ENCODE measurements around the gene COMT.

COMT gene

GRCh38 chr22:20015971-20016733, 74.6 kb downstream of the COMT start (continued):
- TF ChIP-seq ZNF121 (tag by site-specific recombination; IDR thresholded peaks at IDR 0.05) = 0 out of 2 replicates have a peak, but pooled peaks have one; percentile 23

- POLR2A ChIA-PET = no interaction called here
- Histone ChIP-seq H3K27ac (ENCODE audit: extremely low read depth, low read depth, low read length) (peak within 1 kb of the TSS; percentile 24; the same call in 1 of the 2 replicates), H3K36me3 (ENCODE audit: control insufficient read depth in 2 of 2, insufficient read depth in 1 of 2, low read length in 2 of 2) (no peaks in the 10 kb centered on the region), H3K9me3 (ENCODE audit: control insufficient read depth, insufficient read depth, low read depth, low read length) (no peaks in the 10 kb centered on the region), H3K4me1 (ENCODE audit: control insufficient read depth, insufficient read depth, low read length) (no peaks in the 10 kb centered on the region), H3K4me3 (ENCODE audit: low read depth, low read length) (peak within 1 kb of the TSS; percentile 59)
- CTCF ChIA-PET = interaction anchor here (0.8 to 1.5 kb wide), 3 partner anchors 46 to 287 kb away, joined by 3 to 5 read pairs (median 4); no protein-coding TSS in a partner anchor
- TF ChIP-seq ZNF518A (tag by site-specific recombination; conservative IDR thresholded peaks at IDR 0.05; ENCODE audit: low read depth) (no peak), ZNF426 (tag by site-specific recombination; IDR thresholded peaks at IDR 0.05) (no peak), ZNF561 (tag by site-specific recombination; IDR thresholded peaks at IDR 0.05; ENCODE audit: borderline replicate concordance) (no peak), ZNF544 (tag by site-specific recombination; IDR thresholded peaks at IDR 0.05) (no peak), ZNF624 (tag by site-specific recombination; IDR thresholded peaks at IDR 0.05) (no peak), SALL2 (tag by site-specific recombination; IDR thresholded peaks at IDR 0.05; ENCODE audit: borderline replicate concordance) (no peak), ZEB2 (tag by site-specific recombination; IDR thresholded peaks at IDR 0.05) (peak; percentile 86), CTCF (tag by site-specific recombination; IDR thresholded peaks at IDR 0.05) (peak; percentile 91), ZNF398 (tag by site-specific recombination; IDR thresholded peaks at IDR 0.05) (no peak), ZNF558 (tag by site-specific recombination; IDR thresholded peaks at IDR 0.05) (no peak), KLF7 (tag by site-specific recombination; IDR thresholded peaks at IDR 0.05; ENCODE audit: borderline replicate concordance) (no peak), ZNF449 (tag by site-specific recombination; IDR thresholded peaks at IDR 0.05) (no peak), ZNF785 (tag by site-specific recombination; IDR thresholded peaks at IDR 0.05) (no peak), ZNF510 (tag by site-specific recombination; IDR thresholded peaks at IDR 0.05; ENCODE audit: insufficient replicate concordance) (no peak), PRDM6 (tag by site-specific recombination; IDR thresholded peaks at IDR 0.05) (no peak), KLF10 (tag by site-specific recombination; IDR thresholded peaks at IDR 0.05) (peak; percentile 33; the same call in 1 of the 2 replicates), ZNF16 (tag by site-specific recombination; IDR thresholded peaks at IDR 0.05; ENCODE audit: low read depth) (no peak), IKZF3 (tag by site-specific recombination; IDR thresholded peaks at IDR 0.05) (no peak), GLIS2 (tag by site-specific recombination; IDR thresholded peaks at IDR 0.05) (peak; percentile 59), ZNF391 (tag by site-specific recombination; IDR thresholded peaks at IDR 0.05; ENCODE audit: borderline replicate concordance, low read depth) (0 out of 2 replicates have a peak, but pooled peaks have one; percentile 30)
Observed at GRCh38 chr22:20016734-20017621, 75.4 kb downstream of the COMT start, which contains the start of gene ARVCF. TSS of gene ARVCF (minus strand) at chr22:20016823. CDS start at chr22:19990794, 26,029 bp downstream.
